GM21723 (cell line): ENCODE results near the gene CDK11B.
"Not testable (repeated sequence)": the region's sequence is repeated elsewhere in the genome, so short reads cannot be mapped to it uniquely, and the experiment has no call there.

ENCODE experiments used
- ATAC-seq: cut with Tn5 transposase; IDR thresholded peaks from one replicate; pipeline ENCODE4 v1.9.1; 2021; ENCODE audit warnings: mild to moderate bottlenecking, moderate library complexity; ENCODE audit not compliant: unreplicated experiment

CDK11B gene

GRCh38 chr1:1658583-1659549 lies at the start of gene CDK11B:
Gene CDK11B (minus strand): TSS chr1:1659004. CDS start chr1:1657485, 1,519 bp downstream.
- ATAC-seq = peak; percentile 79

- ATAC-seq = not testable (repeated sequence)
These were observed 49.1 kb upstream of the CDK11B start for GRCh38 chr1:1707897-1708296.

GRCh38 chr1:1707241-1707640 lies 48.4 kb upstream of the CDK11B start:
- not testable (repeated sequence) for ATAC-seq

GRCh38 chr1:1705623-1706022 lies 46.8 kb upstream of the CDK11B start:
- ATAC-seq = not testable (repeated sequence)

- ATAC-seq = not testable (repeated sequence)
These were observed 45.6 kb upstream of the CDK11B start for GRCh38 chr1:1704284-1704957.

- ATAC-seq = no peak
These were observed 45.0 kb upstream of the CDK11B start for GRCh38 chr1:1703796-1704195.

GRCh38 chr1:1702506-1702905 lies 43.7 kb upstream of the CDK11B start:
- ATAC-seq = not testable (repeated sequence)

GRCh38 chr1:1700557-1700956 lies 41.8 kb upstream of the CDK11B start:
- ATAC-seq = not testable (repeated sequence)

- ATAC-seq = not testable (repeated sequence)
These were observed 41.3 kb upstream of the CDK11B start for GRCh38 chr1:1700067-1700466.

GRCh38 chr1:1699061-1699460 lies 40.3 kb upstream of the CDK11B start:
- not testable (repeated sequence) for ATAC-seq

GRCh38 chr1:1697358-1698183 lies 38.8 kb upstream of the CDK11B start:
- ATAC-seq = not testable (repeated sequence)

GRCh38 chr1:1696431-1697357 lies 37.9 kb upstream of the CDK11B start:
- not testable (repeated sequence) for ATAC-seq

GRCh38 chr1:1692714-1693647 lies 34.2 kb upstream of the CDK11B start, which contains the start of gene SLC35E2B:
Gene SLC35E2B (minus strand): TSS chr1:1692795. CDS start chr1:1676699, 16,096 bp downstream.
- peak; percentile 76 for ATAC-seq

- ATAC-seq = peak; percentile 41
These were observed 33.5 kb upstream of the CDK11B start for GRCh38 chr1:1692324-1692713.

- ATAC-seq = not testable (repeated sequence)
These were observed 32.6 kb upstream of the CDK11B start for GRCh38 chr1:1691443-1691842.

- not testable (repeated sequence) for ATAC-seq
These were observed 30.7 kb upstream of the CDK11B start for GRCh38 chr1:1689526-1689925.

- ATAC-seq = no peak
These were observed 29.0 kb upstream of the CDK11B start for GRCh38 chr1:1687846-1688245.

- ATAC-seq = no peak
These were observed 25.4 kb upstream of the CDK11B start for GRCh38 chr1:1684031-1684681.
